ENCODE results near the gene MYCN. TPM values are rescaled to one million over a fixed set of nuclear protein-coding genes. Genes with fewer than 3 reads are reported as not detected.
A peak's percentile ranks its signal among the peaks of the same experiment; 100 is the strongest.

Gene MYCN
- total and polyA plus RNA-seq, 2 of the 8 experiments (the other 6 are each of a cell fraction or from before 2014, with no cell fraction given) = 87.8 to 137 TPM

- TF ChIP-seq CEBPB (IDR thresholded peaks at IDR 0.05; ENCODE audit: low read depth, low read length) (0 out of 2 replicates have a peak, but pooled peaks have one; percentile 7), RBBP5 (IDR thresholded peaks at IDR 0.05; ENCODE audit: borderline replicate concordance, low read depth, low read length) (no peak), CBX5 (IDR thresholded peaks at IDR 0.05; ENCODE audit: low read depth, low read length) (no peak), ATF2 (IDR thresholded peaks at IDR 0.05; ENCODE audit: low read length) (no peak), KDM1A (IDR thresholded peaks at IDR 0.05; ENCODE audit: borderline replicate concordance, low read length) (no peak), SUZ12 (IDR thresholded peaks at IDR 0.05; ENCODE audit: low read length) (no peak), TAF1 (IDR thresholded peaks at IDR 0.05; ENCODE audit: low read depth, low read length) (0 out of 2 replicates have a peak, but pooled peaks have one; percentile 19), SIN3A (conservative IDR thresholded peaks at IDR 0.05 in 1 of 2, IDR thresholded peaks at IDR 0.05 in 1 of 2; ENCODE audit: low read depth in 1 of 2, low read length in 2 of 2) (peak; percentile 70 to 79; a peak in 2 of 4 replicates), NANOG (IDR thresholded peaks at IDR 0.05; ENCODE audit: insufficient read depth, low read depth, low read length, poor library complexity, severe bottlenecking) (peak; percentile 74), RAD21 (IDR thresholded peaks at IDR 0.05 in 1 of 2, conservative IDR thresholded peaks at IDR 0.05 in 1 of 2; ENCODE audit: low read depth in 2 of 2, low read length in 2 of 2) (peak; percentile 60 to 70), ZNF274 (IDR thresholded peaks at IDR 0.05; ENCODE audit: borderline replicate concordance, extremely low read depth, low read length) (no peak), HDAC2 (IDR thresholded peaks at IDR 0.05; ENCODE audit: borderline replicate concordance in 1 of 2, low read depth in 2 of 2, low read length in 2 of 2) (peak in 1 of 2 experiments; percentile 52; a peak in 2 of 4 replicates), CTBP2 (IDR thresholded peaks at IDR 0.05; ENCODE audit: borderline replicate concordance, insufficient read depth, insufficient read length, low read length) (no peak), BCL11A (IDR thresholded peaks at IDR 0.05; ENCODE audit: low read depth in 2 of 2, low read length in 2 of 2) (no peak), BRCA1 (IDR thresholded peaks at IDR 0.05; ENCODE audit: low read depth, low read length) (no peak), SIRT6 (IDR thresholded peaks at IDR 0.05; ENCODE audit: low read length) (no peak), TEAD4 (IDR thresholded peaks at IDR 0.05; ENCODE audit: low read depth, low read length) (peak; percentile 6; the same call in 1 of the 2 replicates)
Measured at GRCh38 chr2:15943378-15944280, 3.3 kb downstream of the MYCN start (continued).
